GM12878 (cell line): ENCODE data around the gene BCL10. TPM values are rescaled to one million over a fixed set of nuclear protein-coding genes. Genes with fewer than 3 reads are reported as not detected.

Experiments used
- CHD1 ChIP-seq: IDR thresholded peaks from 2 replicates; pipeline ENCODE4 v1.6.1; 2012; ENCODE audit warnings: low read depth, low read length, improper control_type of control experiment
- CREB1 ChIP-seq: IDR thresholded peaks from 2 replicates; pipeline ENCODE4 v1.6.1; 2012; ENCODE audit warnings: low read depth, mild to moderate bottlenecking, inconsistent platforms
- GABPA ChIP-seq: IDR thresholded peaks from 2 replicates; pipeline ENCODE4 v1.6.1; 2014; ENCODE audit warnings: antibody characterized with exemption, low read depth, mild to moderate bottlenecking, inconsistent platforms
- HCFC1 ChIP-seq: fragments of 150-350 bp; IDR thresholded peaks from 2 replicates; pipeline ENCODE4 v1.6.1; 2014; ENCODE audit warnings: low read length
- IRF5 ChIP-seq: fragments of 450-650 bp; IDR thresholded peaks from 2 replicates; pipeline ENCODE4 v1.6.1; 2017; ENCODE audit warnings: borderline replicate concordance
- JUND ChIP-seq: IDR thresholded peaks from 2 replicates; pipeline ENCODE4 v1.6.1; 2012; ENCODE audit warnings: low read depth, mild to moderate bottlenecking, low read length, improper control_type of control experiment, moderate library complexity
- KAT2A ChIP-seq: conservative IDR thresholded peaks from 2 replicates; pipeline ENCODE4 v1.6.1; 2011; ENCODE audit warnings: low read depth, low read length; ENCODE audit not compliant: control insufficient read depth
- MEF2B ChIP-seq: fragments of 450-650 bp; IDR thresholded peaks from 2 replicates; pipeline ENCODE4 v1.6.1; 2018; ENCODE audit warnings: mild to moderate bottlenecking, moderate library complexity; ENCODE audit not compliant: partially characterized antibody, poor library complexity, severe bottlenecking
- NFYA ChIP-seq: IDR thresholded peaks from 2 replicates; pipeline ENCODE4 v1.6.1; 2011; ENCODE audit warnings: low read depth, mild to moderate bottlenecking, low read length, improper control_type of control experiment, borderline replicate concordance
- NFYB ChIP-seq: IDR thresholded peaks from 2 replicates; pipeline ENCODE4 v1.6.1; 2011; ENCODE audit warnings: low read depth, mild to moderate bottlenecking, low read length, improper control_type of control experiment, moderate library complexity; ENCODE audit not compliant: insufficient read depth
- POU2F2 ChIP-seq: IDR thresholded peaks from 3 replicates; pipeline ENCODE4 v1.6.1; 2011; ENCODE audit warnings: low read depth, mild to moderate bottlenecking, low read length, borderline replicate concordance
- PRDM15 ChIP-seq: fragments of 450-650 bp; formaldehyde crosslinking; IDR thresholded peaks from 2 replicates; pipeline ENCODE4 v1.4.0; 2020; ENCODE audit warnings: mild to moderate bottlenecking, moderate library complexity
- SIX5 ChIP-seq: IDR thresholded peaks from 2 replicates; pipeline ENCODE4 v1.6.1; 2011; ENCODE audit warnings: mild to moderate bottlenecking, low read depth, low read length, moderate library complexity; ENCODE audit not compliant: severe bottlenecking
- SMARCA5 ChIP-seq: fragments of 450-650 bp; IDR thresholded peaks from 2 replicates; pipeline ENCODE4 v1.6.1; 2017; ENCODE audit warnings: mild to moderate bottlenecking
- SRF ChIP-seq, 2 experiments: IDR thresholded peaks; 2 replicates each; pipeline ENCODE4 v1.6.1; 2011; ENCODE audit warnings: low read depth in 2 of 2, low read length in 2 of 2, mild to moderate bottlenecking in 1 of 2, moderate library complexity in 1 of 2
- STAT1 ChIP-seq: fragments of 450-650 bp; conservative IDR thresholded peaks from 2 replicates; pipeline ENCODE4 v1.6.1; 2014; ENCODE audit warnings: antibody characterized with exemption, mild to moderate bottlenecking
- SUZ12 ChIP-seq: fragments of 200-600 bp; sonication (generic); IDR thresholded peaks from one replicate; pipeline ENCODE4 v1.6.1; 2018; ENCODE audit warnings: antibody characterized with exemption, mild to moderate bottlenecking; ENCODE audit not compliant: unreplicated experiment
- TBL1XR1 ChIP-seq: IDR thresholded peaks from 2 replicates; pipeline ENCODE4 v1.6.1; 2012; ENCODE audit warnings: low read depth, low read length, improper control_type of control experiment
- TCF12 ChIP-seq: IDR thresholded peaks from 2 replicates; pipeline ENCODE4 v1.6.1; 2011; ENCODE audit warnings: low read depth, mild to moderate bottlenecking, low read length
- YBX1 ChIP-seq: fragments of 450-650 bp; IDR thresholded peaks from 2 replicates; pipeline ENCODE4 v1.6.1; 2016; ENCODE audit warnings: antibody characterized with exemption
- ZBTB40 ChIP-seq: fragments of 450-650 bp; IDR thresholded peaks from 2 replicates; pipeline ENCODE4 v1.6.1; 2016; ENCODE audit warnings: mild to moderate bottlenecking, moderate library complexity, borderline replicate concordance
- ZNF217 ChIP-seq: fragments of 450-650 bp; IDR thresholded peaks from 2 replicates; pipeline ENCODE4 v1.6.1; 2017; ENCODE audit warnings: antibody characterized with exemption, mild to moderate bottlenecking
- ZNF384 ChIP-seq: IDR thresholded peaks from 2 replicates; pipeline ENCODE4 v1.6.1; 2012; ENCODE audit warnings: low read depth, mild to moderate bottlenecking, low read length, improper control_type of control experiment, borderline replicate concordance
- polyA plus RNA-seq, 11 experiments: library from polyadenylated mRNA; depleted of rRNA in 4 of 11; unstranded in 6 of 11; stranded (reverse) in 5 of 11; fragments of >200 nt; fragmentation: Nextera tagmentation in 4 of 11; fragmentation: Illumina TruSeq in 1 of 11; extraction: Ambion mirVana in 4 of 11; extraction: Trizol in 1 of 11; gene quantifications; 1 replicate in 1 of 11; 2 replicates in 10 of 11; pipeline versions ENCODE4 v1.2.1 to v1.2.3, GENCODE V29; 2011 to 2016; ENCODE audit warnings: inconsistent platforms in 2 of 11, missing spikeins in 2 of 11, low read depth in 1 of 11
- total RNA-seq, 4 experiments: library from RNA; depleted of rRNA in 3 of 4; stranded (reverse); fragments of >200 nt in 3 of 4; fragmentation: Illumina TruSeq in 1 of 4; extraction: Trizol in 1 of 4; gene quantifications; 2 replicates each; pipeline versions ENCODE4 v1.2.1 to v1.2.3, GENCODE V29; 2013 to 2021

Gene BCL10
- total and polyA plus RNA-seq, 10 of the 15 experiments (the other 5 are each of a cell fraction or from before 2014, with no cell fraction given): 10.6 to 35.2 (median 19.5) TPM

GRCh38 chr1:85303440-85304162 lies 27.2 kb upstream of the BCL10 start (continued):
- TF ChIP-seq ZBTB40 (no peak), SMARCA5 (no peak), KAT2A (no peak), CHD1 (no peak), SRF (IDR thresholded peaks at IDR 0.05; ENCODE audit: low read depth in 2 of 2, low read length in 2 of 2) (no peak), NFYA (no peak), ZNF384 (no peak), NFYB (peak; percentile 78), HCFC1 (no peak), IRF5 (no peak), SIX5 (peak; percentile 51), SUZ12 (no peak), TBL1XR1 (no peak), POU2F2 (no peak), MEF2B (no peak), GABPA (0 out of 2 replicates have a peak, but pooled peaks have one; percentile 28), TCF12 (no peak), YBX1 (no peak), CREB1 (0 out of 2 replicates have a peak, but pooled peaks have one; percentile 25), STAT1 (no peak), ZNF217 (no peak), JUND (no peak), PRDM15 (CRISPR knock-in tag) (no peak)
